Measurements from ENCODE around the gene UBE4B. TPM values are rescaled to one million over a fixed set of nuclear protein-coding genes. Genes with fewer than 3 reads are reported as not detected.
"Not testable (repeated sequence)": the region's sequence is repeated elsewhere in the genome, so short reads cannot be mapped to it uniquely, and the experiment has no call there.

The UBE4B gene
- polyA plus RNA-seq, 2 of the 4 experiments (the other 2 are of a cell fraction), result 13.5 to 15.1 TPM

GRCh38 chr1:10070206-10070605 is 37.4 kb downstream of the UBE4B start (continued):
- TF ChIP-seq REST (IDR thresholded peaks at IDR 0.05), result no peak
- no peak for TF ChIP-seq RCOR1 (IDR thresholded peaks at IDR 0.05; ENCODE audit: low read depth, low read length)
- TF ChIP-seq BHLHE40 (IDR thresholded peaks at IDR 0.05; ENCODE audit: low read depth, low read length), result no peak
- no peak for TF ChIP-seq EHF (CRISPR knock-in tag; IDR thresholded peaks at IDR 0.05)
- TF ChIP-seq JUN (IDR thresholded peaks at IDR 0.05), result no peak
- no peak for TF ChIP-seq CBX8 (IDR thresholded peaks at IDR 0.05)

- TF ChIP-seq HEYL (CRISPR knock-in tag; IDR thresholded peaks at IDR 0.05) (no peak), POLR2AphosphoS2 (conservative IDR thresholded peaks at IDR 0.05; ENCODE audit: low read length) (no peak), E2F6 (IDR thresholded peaks at IDR 0.05; ENCODE audit: borderline replicate concordance, low read depth) (no peak), ZFP36 (IDR thresholded peaks at IDR 0.05; ENCODE audit: borderline replicate concordance, partially characterized antibody) (no peak), RFX5 (IDR thresholded peaks at IDR 0.05) (no peak), HES2 (IDR thresholded peaks at IDR 0.05) (no peak), FOSL2 (IDR thresholded peaks at IDR 0.05) (no peak), FOSL2 (CRISPR knock-in tag; IDR thresholded peaks at IDR 0.05) (no peak), MAX (IDR thresholded peaks at IDR 0.05) (no peak), GATA3 (IDR thresholded peaks at IDR 0.05; ENCODE audit: borderline replicate concordance) (no peak), FOSB (CRISPR knock-in tag; IDR thresholded peaks at IDR 0.05) (no peak), REST (IDR thresholded peaks at IDR 0.05) (no peak), RCOR1 (IDR thresholded peaks at IDR 0.05; ENCODE audit: low read depth, low read length) (no peak), NR3C1 (IDR thresholded peaks at IDR 0.05) (no peak)
- 95% methylated on average over 6 of the region's 6 CpGs for WGBS (ENCODE audit: missing lambda C conversion rate)
- no peaks in the 10 kb centered on the region for H3K9me3 ChIP-seq
- ChIA-PET POLR2A (no interaction called here), CTCF (interaction anchor here (0.6 to 1.4 kb wide), 3 partner anchors 11 to 286 kb away, joined by 3 to 4 read pairs (median 4); no protein-coding TSS in a partner anchor)
- peaks cover 18% of the 10 kb centered on the region for H3K4me1 ChIP-seq
- H3K4me2 ChIP-seq, result no peak overlapping the region
- DNase-seq (ENCODE audit: low read depth in 1 of 2, low spot score in 1 of 2) (no peak), ATAC-seq (no peak), FAIRE-seq (no peak)
- H3K27ac ChIP-seq, result no peak overlapping the region
- no peak overlapping the region for H3K4me3 ChIP-seq
These were observed 38.9 kb downstream of the UBE4B start for GRCh38 chr1:10071640-10072039.

GRCh38 chr1:10073371-10073770 is 40.6 kb downstream of the UBE4B start:
- H3K4me3 ChIP-seq; DNase-seq (ENCODE audit: low read depth in 1 of 2, low spot score in 1 of 2); H3K4me2 ChIP-seq; ATAC-seq; POLR2A ChIA-PET; H3K27ac ChIP-seq; CTCF ChIA-PET; H3K9me3 ChIP-seq; FAIRE-seq: not testable (repeated sequence)
- WGBS (ENCODE audit: missing lambda C conversion rate), result 89% methylated on average over 7 of the region's 7 CpGs
- peaks cover 18% of the 10 kb centered on the region for H3K4me1 ChIP-seq
